ENCODE results near the gene EXO5.
"Not testable (repeated sequence)": the region's sequence is repeated elsewhere in the genome, so short reads cannot be mapped to it uniquely, and the experiment has no call there.

EXO5 gene

DNA sequence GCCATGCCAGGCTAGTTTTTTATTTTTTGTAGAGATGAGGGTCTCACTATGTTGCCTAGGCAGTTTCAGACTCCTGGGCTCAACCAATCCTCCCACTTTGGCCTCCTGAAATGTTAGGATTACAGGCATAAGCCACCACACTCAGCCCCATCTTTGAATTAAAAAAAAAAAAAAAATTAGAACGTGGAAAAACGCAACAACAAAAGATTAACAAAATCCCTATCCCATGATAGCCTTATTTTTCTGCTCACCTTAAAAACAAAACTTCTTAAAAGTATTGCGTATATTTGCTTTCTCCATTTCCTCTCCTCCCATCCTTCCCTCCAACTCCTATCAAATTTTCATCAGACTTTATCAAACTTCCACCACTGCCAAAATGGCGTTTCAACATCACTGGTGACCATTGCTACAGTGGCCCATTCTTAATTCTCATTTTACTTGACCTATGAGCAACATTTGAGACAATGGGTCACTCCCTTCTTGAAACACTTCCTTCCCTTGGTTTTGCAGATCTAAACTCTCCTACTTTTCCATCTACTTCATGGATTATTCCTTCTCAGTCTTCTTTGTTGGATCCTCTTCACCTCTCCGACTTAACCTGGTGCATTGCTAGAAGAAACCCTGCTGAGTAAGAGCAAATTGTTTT is 22.3 kb downstream of the EXO5 start:
- Histone ChIP-seq H3K27me3 (ENCODE audit: insufficient read depth, low read length) (no peaks in the 10 kb centered on the region), H3K4me1 (ENCODE audit: insufficient read depth, low read length) (peaks cover 3% of the 10 kb centered on the region), H3K4me3 (ENCODE audit: low read length) (peak overlapping the region; percentile 66), H2AFZ (ENCODE audit: low read depth, low read length) (peak overlapping the region; percentile 41), H3K36me3 (ENCODE audit: insufficient read depth, low read length) (peaks cover 3% of the 10 kb centered on the region), H3K9me3 (ENCODE audit: low read length) (no peaks in the 10 kb centered on the region)

DNA sequence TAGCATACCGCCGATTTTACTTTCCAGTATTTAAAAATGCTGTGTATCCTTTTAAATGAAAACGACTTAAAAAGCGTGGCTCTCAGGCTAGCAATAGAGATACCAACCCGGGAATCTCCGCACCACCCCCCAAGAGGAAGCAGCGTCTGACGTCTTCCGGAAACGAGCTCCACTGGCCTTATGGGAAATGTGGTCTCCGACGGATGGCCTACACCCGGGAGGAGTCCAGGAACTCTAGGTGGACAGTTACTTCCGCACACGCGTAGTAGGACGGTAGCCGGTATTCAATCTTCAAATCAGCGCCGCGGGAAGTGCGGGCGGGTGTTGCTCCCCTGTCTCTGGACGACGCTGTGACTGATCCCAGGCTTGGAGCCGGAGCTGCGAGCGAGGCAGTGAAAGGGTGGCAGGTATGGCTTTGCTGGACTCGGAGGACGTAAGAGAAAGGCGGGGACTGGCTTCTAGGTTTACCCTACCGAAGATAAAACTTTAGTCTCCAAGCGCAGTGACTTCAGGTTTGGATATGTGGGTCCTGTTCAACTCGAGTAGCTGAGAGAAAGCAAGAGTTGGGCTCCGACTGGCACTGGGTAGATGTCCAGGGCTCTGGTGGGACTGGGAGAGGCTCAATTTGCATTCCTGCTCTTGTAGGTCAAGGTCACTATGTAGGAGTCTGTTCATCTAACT is 23.0 kb downstream of the EXO5 start, which contains the start of gene ZNF684:
TSS of gene ZNF684 (plus strand) at position 257 of the 681 bp plus-strand sequence. CDS start 1,530 bp downstream, outside the sequence.
- Histone ChIP-seq H3K27me3 (ENCODE audit: insufficient read depth, low read length) (no peaks in the 10 kb centered on the region), H3K4me1 (ENCODE audit: insufficient read depth, low read length) (peaks cover 3% of the 10 kb centered on the region), H2AFZ (ENCODE audit: low read depth, low read length) (peak within 1 kb of the TSS; percentile 70), H3K9me3 (ENCODE audit: low read length) (no peaks in the 10 kb centered on the region), H3K4me3 (ENCODE audit: low read length) (peak within 1 kb of the TSS; percentile 66), H3K36me3 (ENCODE audit: insufficient read depth, low read length) (peaks cover 3% of the 10 kb centered on the region)

DNA sequence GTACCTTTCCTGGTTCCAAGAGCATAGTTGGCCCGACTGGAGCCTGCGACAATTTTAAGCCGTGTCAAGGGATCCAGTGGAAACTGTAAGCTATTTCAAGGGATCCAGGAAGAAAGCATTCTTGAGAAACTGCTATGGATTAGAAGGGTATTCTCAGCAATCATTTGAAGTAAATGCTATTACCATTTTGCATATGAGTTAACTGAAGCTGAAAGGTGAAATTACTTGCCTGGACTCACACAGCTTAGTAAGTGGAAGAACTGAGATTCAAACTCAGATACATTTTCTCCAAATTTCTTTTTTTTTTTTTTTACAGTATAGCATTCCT is 23.5 kb downstream of the EXO5 start:
- H3K36me3 ChIP-seq (ENCODE audit: insufficient read depth, low read length): peaks cover 3% of the 10 kb centered on the region
- H3K9me3 ChIP-seq (ENCODE audit: low read length): no peaks in the 10 kb centered on the region
- peak overlapping the region; percentile 70 for H2AFZ ChIP-seq (ENCODE audit: low read depth, low read length)
- H3K4me3 ChIP-seq (ENCODE audit: low read length): peak overlapping the region; percentile 66
- H3K27me3 ChIP-seq (ENCODE audit: insufficient read depth, low read length): no peaks in the 10 kb centered on the region
- peaks cover 3% of the 10 kb centered on the region for H3K4me1 ChIP-seq (ENCODE audit: insufficient read depth, low read length)

DNA sequence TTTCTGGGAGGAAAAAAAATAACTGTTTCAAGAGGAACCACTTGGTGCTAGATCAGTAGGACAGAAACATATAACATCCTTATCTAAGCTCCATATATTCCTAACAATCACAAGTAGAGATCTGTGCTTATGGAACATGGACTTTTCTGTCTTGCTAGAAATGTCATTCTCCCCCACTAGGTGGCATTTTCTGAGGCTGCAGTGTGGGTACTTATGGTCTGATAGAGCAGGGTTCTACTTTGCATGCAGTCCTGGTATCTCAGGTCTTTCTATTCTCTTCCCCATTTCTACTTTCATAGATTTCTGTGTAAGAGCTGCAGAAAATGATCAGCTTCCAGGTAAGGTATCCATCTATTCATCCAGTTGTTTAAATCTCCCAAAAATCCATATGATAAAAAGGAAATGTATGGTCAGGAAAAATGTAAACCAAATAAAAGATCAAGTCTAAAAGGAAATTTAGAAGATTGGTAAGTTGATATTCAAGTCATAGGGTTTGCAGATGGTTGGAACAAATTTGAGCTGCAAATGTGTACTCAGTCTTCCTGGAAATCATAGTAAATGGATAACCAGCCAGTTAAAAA is 24.4 kb downstream of the EXO5 start:
- Histone ChIP-seq H3K9me3 (ENCODE audit: low read length) (no peaks in the 10 kb centered on the region), H2AFZ (ENCODE audit: low read depth, low read length) (no peak overlapping the region), H3K4me3 (ENCODE audit: low read length) (peak overlapping the region; percentile 66), H3K36me3 (ENCODE audit: insufficient read depth, low read length) (peaks cover 3% of the 10 kb centered on the region), H3K4me1 (ENCODE audit: insufficient read depth, low read length) (peaks cover 3% of the 10 kb centered on the region), H3K27me3 (ENCODE audit: insufficient read depth, low read length) (no peaks in the 10 kb centered on the region)

DNA sequence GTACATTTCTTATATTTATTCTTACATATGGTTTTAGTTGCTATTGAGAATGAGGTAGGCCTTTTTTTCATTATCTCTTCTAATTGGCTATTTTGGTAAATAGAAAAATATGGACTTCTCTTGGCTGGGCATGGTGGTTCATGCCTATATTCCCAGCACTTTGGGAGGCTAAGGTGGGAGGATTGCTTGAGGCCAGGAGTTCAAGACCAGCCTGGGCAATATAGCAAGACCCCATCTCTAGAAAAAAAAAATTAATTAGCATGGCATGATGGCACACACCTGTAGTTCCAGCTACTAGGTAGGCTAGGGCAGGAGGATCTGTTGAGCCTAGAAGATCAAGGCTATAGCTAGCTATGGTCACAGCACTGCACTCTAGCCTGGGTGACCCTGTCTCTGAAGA is 26.0 kb downstream of the EXO5 start:
- Histone ChIP-seq H3K36me3 (ENCODE audit: insufficient read depth, low read length) (peaks cover 3% of the 10 kb centered on the region), H3K9me3 (ENCODE audit: low read length) (no peaks in the 10 kb centered on the region), H3K4me3 (ENCODE audit: low read length) (no peak overlapping the region)

DNA sequence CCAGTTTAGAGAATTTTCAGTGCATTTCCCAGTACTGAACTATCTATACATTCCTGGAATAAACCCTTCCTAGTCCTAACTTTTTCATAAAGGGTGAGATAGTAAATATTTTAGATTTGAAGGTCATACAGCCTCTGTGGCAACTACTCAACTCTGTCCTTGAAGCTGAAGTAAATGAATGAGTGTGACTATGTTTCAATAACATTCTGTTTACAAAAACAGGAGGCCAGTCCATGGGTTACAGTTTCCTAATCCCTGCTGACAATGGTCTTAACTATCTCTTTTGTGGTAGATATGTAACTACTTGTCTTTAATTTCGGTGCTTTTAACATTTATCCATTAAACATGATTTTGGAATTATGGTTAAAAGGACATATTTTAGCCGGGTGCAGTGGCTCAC is 27.2 kb downstream of the EXO5 start:
- Histone ChIP-seq H3K4me3 (ENCODE audit: low read length) (no peak overlapping the region), H3K4me1 (ENCODE audit: insufficient read depth, low read length) (peaks cover 3% of the 10 kb centered on the region), H3K27me3 (ENCODE audit: insufficient read depth, low read length) (no peaks in the 10 kb centered on the region), H3K9me3 (ENCODE audit: low read length) (no peaks in the 10 kb centered on the region), H3K36me3 (ENCODE audit: insufficient read depth, low read length) (peaks cover 3% of the 10 kb centered on the region), H2AFZ (ENCODE audit: low read depth, low read length) (no peak overlapping the region)

More for the DNA sequence above, 26.0 kb downstream of the EXO5 start:
- Histone ChIP-seq H3K27me3 (ENCODE audit: insufficient read depth, low read length) (no peaks in the 10 kb centered on the region), H2AFZ (ENCODE audit: low read depth, low read length) (no peak overlapping the region), H3K4me1 (ENCODE audit: insufficient read depth, low read length) (peaks cover 3% of the 10 kb centered on the region)

DNA sequence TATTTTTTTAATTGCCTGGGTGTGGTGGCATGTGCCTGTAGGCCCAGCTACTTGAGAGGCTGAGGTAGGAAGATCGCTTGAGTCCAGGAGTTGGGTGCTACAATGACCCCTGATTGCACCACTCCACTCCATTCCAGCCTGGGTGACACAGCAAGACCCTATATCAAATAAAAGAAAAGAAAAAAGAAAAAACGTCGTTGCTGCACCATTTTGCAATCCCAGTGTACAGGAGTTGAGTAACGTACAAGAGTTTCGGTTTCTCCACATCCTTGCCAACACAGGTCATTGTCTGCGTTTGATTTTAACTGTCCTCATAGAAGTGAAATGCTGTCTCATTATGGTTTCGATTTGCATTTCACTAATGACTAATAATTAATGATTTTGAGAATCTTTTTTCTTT is 30.8 kb downstream of the EXO5 start:
- no peaks in the 10 kb centered on the region for H3K27me3 ChIP-seq (ENCODE audit: insufficient read depth, low read length)
- H3K4me1 ChIP-seq (ENCODE audit: insufficient read depth, low read length): no peaks in the 10 kb centered on the region
- H3K9me3 ChIP-seq (ENCODE audit: low read length): no peaks in the 10 kb centered on the region
- H3K36me3 ChIP-seq (ENCODE audit: insufficient read depth, low read length): peaks cover 17% of the 10 kb centered on the region
- no peak overlapping the region for H3K4me3 ChIP-seq (ENCODE audit: low read length)
- no peak overlapping the region for H2AFZ ChIP-seq (ENCODE audit: low read depth, low read length)

DNA sequence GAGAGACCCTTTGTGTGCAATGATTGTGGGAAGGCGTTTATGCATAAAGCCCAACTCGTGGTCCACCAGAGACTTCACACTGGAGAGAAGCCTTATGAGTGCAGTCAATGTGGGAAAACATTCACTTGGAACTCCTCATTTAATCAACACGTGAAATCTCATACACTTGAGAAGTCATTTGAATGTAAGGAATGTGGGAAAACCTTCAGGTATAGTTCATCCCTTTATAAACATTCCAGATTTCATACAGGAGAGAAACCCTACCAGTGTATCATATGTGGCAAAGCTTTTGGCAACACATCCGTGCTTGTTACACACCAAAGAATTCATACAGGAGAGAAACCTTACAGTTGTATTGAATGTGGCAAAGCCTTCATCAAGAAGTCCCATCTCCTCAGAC is 38.4 kb downstream of the EXO5 start:
- H2AFZ ChIP-seq (ENCODE audit: low read depth, low read length): no peak overlapping the region
- no peaks in the 10 kb centered on the region for H3K4me1 ChIP-seq (ENCODE audit: insufficient read depth, low read length)
- no peaks in the 10 kb centered on the region for H3K27me3 ChIP-seq (ENCODE audit: insufficient read depth, low read length)
- peaks cover 11% of the 10 kb centered on the region for H3K9me3 ChIP-seq (ENCODE audit: low read length)
- no peak overlapping the region for H3K4me3 ChIP-seq (ENCODE audit: low read length)
- H3K36me3 ChIP-seq (ENCODE audit: insufficient read depth, low read length): peaks cover 13% of the 10 kb centered on the region

DNA sequence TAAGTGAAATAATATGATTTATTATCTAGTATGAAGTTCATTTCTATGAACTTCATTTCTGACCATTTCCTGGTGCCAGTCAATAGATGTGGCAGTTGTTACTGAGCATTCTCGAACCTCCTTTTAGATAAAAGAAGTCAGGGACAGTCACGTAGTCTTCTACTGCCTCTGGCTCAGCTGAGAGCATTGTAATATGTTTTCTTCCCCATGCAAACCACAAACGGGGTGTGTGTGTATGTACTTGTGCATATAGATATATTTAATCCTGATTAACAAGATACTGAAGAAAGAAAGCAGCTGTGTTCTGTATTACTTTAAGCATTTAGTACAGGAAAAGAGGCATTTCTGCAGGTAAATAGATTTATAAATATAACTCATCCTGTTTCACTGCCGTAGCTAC is 44.5 kb downstream of the EXO5 start:
- H3K4me1 ChIP-seq (ENCODE audit: insufficient read depth, low read length): no peaks in the 10 kb centered on the region
- no peak overlapping the region for H3K4me3 ChIP-seq (ENCODE audit: low read length)
- no peaks in the 10 kb centered on the region for H3K9me3 ChIP-seq (ENCODE audit: low read length)
- H3K27me3 ChIP-seq (ENCODE audit: insufficient read depth, low read length): no peaks in the 10 kb centered on the region
- H2AFZ ChIP-seq (ENCODE audit: low read depth, low read length): no peak overlapping the region
- H3K36me3 ChIP-seq (ENCODE audit: insufficient read depth, low read length): no peaks in the 10 kb centered on the region

DNA sequence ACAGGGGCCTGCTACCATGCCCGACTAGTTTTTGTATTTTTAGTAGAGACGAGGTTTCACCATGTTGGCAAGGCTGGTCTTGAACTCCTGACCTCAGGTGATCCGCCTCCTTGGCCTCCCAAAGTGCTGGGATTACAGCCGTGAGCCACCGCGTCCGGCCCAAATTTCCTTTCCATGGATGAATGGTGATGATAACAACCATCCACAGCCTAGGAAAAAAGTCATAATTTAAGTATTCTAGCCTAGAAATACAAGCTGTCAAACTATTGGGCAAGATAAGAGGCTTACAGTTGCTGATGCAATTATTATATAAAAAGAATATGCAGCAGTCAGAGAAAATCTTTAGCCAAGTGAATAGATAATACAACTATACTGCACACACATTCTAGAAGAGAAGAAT is 46.2 kb downstream of the EXO5 start:
- H2AFZ ChIP-seq (ENCODE audit: low read depth, low read length); H3K4me3 ChIP-seq (ENCODE audit: low read length); H3K27me3 ChIP-seq (ENCODE audit: insufficient read depth, low read length); H3K4me1 ChIP-seq (ENCODE audit: insufficient read depth, low read length); H3K36me3 ChIP-seq (ENCODE audit: insufficient read depth, low read length); H3K9me3 ChIP-seq (ENCODE audit: low read length): not testable (repeated sequence)

DNA sequence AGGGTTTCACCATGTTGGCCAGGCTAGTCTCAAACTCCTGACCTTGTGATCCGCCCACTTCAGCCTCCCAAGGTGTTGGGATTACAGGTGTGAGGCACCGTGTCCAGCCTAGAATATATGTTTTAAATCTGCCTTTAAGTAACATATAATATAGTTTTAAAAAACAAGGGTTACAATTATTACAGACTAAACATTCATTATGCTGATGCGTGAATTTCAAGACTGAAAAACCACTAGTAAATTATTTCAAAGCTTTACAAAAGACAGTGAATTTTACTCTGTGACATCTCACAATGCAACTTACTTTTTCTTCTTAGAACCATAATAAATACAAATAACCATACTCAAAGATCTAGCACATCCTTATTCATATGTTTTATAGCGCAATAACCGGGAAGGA is 47.6 kb downstream of the EXO5 start:
- Histone ChIP-seq H3K27me3 (ENCODE audit: insufficient read depth, low read length) (no peaks in the 10 kb centered on the region), H3K4me1 (ENCODE audit: insufficient read depth, low read length) (no peaks in the 10 kb centered on the region), H3K4me3 (ENCODE audit: low read length) (no peak overlapping the region), H3K9me3 (ENCODE audit: low read length) (no peaks in the 10 kb centered on the region), H3K36me3 (ENCODE audit: insufficient read depth, low read length) (no peaks in the 10 kb centered on the region), H2AFZ (ENCODE audit: low read depth, low read length) (no peak overlapping the region)

DNA sequence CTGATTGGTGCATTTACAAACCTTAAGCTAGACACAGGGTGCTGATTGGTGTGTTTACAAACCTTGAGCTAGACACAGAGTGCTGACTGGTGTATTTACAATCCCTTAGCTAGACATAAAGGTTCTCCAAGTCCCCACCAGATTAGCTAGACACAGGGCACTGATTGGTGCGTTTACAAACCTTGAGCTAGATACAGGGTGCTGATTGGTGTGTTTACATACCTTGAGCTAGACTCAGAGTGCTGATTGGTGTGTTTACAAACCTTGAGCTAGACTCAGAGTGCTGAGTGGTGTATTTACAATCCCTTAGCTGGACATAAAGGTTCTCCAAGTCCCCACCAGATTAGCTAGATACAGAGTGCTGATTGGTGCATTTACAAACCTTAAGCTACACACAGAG is 49.7 kb downstream of the EXO5 start:
- not testable (repeated sequence) for H3K4me3 ChIP-seq (ENCODE audit: low read length); H2AFZ ChIP-seq (ENCODE audit: low read depth, low read length)

DNA sequence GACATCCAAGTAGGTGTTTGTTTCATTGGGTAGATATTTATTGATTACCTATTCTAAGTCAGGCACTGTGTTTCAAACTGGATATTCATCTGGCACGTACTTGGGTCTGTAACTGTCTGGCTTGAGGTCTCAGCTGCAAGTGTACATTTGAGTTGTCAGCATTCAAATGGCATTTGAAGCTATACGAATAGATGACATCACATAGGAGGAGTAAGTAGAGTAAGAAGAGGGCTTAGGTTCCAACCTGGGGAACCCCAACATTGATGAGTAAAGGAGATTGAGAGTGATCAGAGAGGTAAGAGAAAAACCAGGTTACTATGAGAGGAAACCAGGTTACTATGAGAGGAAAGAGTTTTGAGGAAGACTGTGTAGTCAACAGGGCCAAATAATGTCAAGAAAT is 53.6 kb downstream of the EXO5 start:
- Histone ChIP-seq H3K4me1 (ENCODE audit: insufficient read depth, low read length) (no peaks in the 10 kb centered on the region), H3K27me3 (ENCODE audit: insufficient read depth, low read length) (peaks cover 3% of the 10 kb centered on the region), H3K4me3 (ENCODE audit: low read length) (no peak overlapping the region), H2AFZ (ENCODE audit: low read depth, low read length) (no peak overlapping the region), H3K9me3 (ENCODE audit: low read length) (no peaks in the 10 kb centered on the region), H3K36me3 (ENCODE audit: insufficient read depth, low read length) (no peaks in the 10 kb centered on the region)

More for the DNA sequence above, 49.7 kb downstream of the EXO5 start:
- not testable (repeated sequence) for H3K36me3 ChIP-seq (ENCODE audit: insufficient read depth, low read length); H3K4me1 ChIP-seq (ENCODE audit: insufficient read depth, low read length); H3K9me3 ChIP-seq (ENCODE audit: low read length); H3K27me3 ChIP-seq (ENCODE audit: insufficient read depth, low read length)

Measured in neuron (in vitro differentiated cells).